Kidney epithelial cell (primary cell): ENCODE measurements around the gene SLC22A2. TPM values are rescaled to one million over a fixed set of nuclear protein-coding genes. Genes with fewer than 3 reads are reported as not detected.

Source experiments
- DNase-seq: peaks from one replicate; pipeline ENCODE4 v3.0.0-alpha.2; 2010; ENCODE audit warnings: low read depth
- H3K27me3 ChIP-seq: 2 replicates; pipeline ENCODE4 v1.6.0; 2011; ENCODE audit warnings: low read length; ENCODE audit not compliant: control insufficient read depth, insufficient read depth
- H3K36me3 ChIP-seq: 2 replicates; pipeline ENCODE4 v1.5.1; 2011; ENCODE audit warnings: low read length; ENCODE audit not compliant: control insufficient read depth, insufficient read depth
- H3K4me3 ChIP-seq: 2 replicates; pipeline ENCODE4 v1.5.1; 2011; ENCODE audit warnings: low read depth, mild to moderate bottlenecking, control low read depth, low read length
- total RNA-seq: library from RNA; depleted of rRNA; stranded (reverse); fragments of >200 nt; gene quantifications from 2 replicates; pipeline ENCODE4 v1.2.3, GENCODE V29; 2015
- TF ChIP-seq, protein P1 (sequence below): IDR thresholded peaks from 2 replicates; pipeline ENCODE4 v1.5.1; 2011; ENCODE audit warnings: mild to moderate bottlenecking, moderate library complexity, low read length, control low read depth, inconsistent platforms; ENCODE audit not compliant: insufficient read depth, poor library complexity, severe bottlenecking

SLC22A2 gene
- total RNA-seq, 1 donor from 2014 or later: 0.04 TPM

- no peaks in the 10 kb centered on the region for H3K36me3 ChIP-seq
- no peak overlapping the region for H3K4me3 ChIP-seq
- TF ChIP-seq, protein P1, sequence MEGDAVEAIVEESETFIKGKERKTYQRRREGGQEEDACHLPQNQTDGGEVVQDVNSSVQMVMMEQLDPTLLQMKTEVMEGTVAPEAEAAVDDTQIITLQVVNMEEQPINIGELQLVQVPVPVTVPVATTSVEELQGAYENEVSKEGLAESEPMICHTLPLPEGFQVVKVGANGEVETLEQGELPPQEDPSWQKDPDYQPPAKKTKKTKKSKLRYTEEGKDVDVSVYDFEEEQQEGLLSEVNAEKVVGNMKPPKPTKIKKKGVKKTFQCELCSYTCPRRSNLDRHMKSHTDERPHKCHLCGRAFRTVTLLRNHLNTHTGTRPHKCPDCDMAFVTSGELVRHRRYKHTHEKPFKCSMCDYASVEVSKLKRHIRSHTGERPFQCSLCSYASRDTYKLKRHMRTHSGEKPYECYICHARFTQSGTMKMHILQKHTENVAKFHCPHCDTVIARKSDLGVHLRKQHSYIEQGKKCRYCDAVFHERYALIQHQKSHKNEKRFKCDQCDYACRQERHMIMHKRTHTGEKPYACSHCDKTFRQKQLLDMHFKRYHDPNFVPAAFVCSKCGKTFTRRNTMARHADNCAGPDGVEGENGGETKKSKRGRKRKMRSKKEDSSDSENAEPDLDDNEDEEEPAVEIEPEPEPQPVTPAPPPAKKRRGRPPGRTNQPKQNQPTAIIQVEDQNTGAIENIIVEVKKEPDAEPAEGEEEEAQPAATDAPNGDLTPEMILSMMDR: no peak
- DNase-seq: no peak
- H3K27me3 ChIP-seq: no peaks in the 10 kb centered on the region
These were observed 68.5 kb downstream of the SLC22A2 start for GRCh38 chr6:160190081-160190480.

DNA sequence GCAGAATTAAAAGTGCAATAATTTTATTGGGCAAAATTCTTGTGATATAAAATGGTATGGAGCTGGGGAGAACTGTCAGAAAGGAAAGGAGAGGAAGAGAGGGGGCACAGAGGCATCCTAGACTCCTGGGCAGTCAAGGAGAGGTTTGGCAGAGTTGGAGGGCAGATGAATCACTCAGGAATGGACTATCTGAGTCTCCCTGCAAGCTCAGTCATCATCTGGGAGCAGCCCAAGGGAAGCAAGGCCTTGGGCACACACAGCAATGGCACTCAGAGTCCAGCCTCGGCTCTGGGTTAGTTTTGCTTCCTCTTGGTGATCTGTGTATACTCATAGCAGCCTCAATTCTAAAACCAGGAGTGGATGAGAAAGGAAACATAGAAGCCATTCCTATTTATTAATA is 69.8 kb downstream of the SLC22A2 start:
- no peaks in the 10 kb centered on the region for H3K36me3 ChIP-seq
- no peak overlapping the region for H3K4me3 ChIP-seq
- TF ChIP-seq, protein P1: no peak
- no peaks in the 10 kb centered on the region for H3K27me3 ChIP-seq
- DNase-seq: no peak

DNA sequence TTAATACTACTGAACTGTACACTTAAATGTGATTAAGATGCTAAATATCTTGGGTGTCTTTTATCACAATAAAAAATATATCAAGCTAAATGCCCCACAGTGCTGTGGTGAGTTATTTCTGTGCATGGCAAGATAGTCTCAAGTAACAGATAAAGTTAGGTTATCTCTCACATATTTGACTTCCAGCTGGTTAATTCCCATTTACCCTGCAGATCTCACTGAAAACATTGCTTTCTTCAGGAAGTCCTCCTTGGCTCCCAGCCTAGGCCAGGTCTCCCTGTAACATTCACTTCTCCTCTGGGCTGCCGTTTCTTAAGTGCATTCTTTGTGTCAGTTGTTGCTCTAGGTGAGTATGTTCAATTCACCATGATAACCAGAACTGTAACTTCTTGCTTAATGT is 77.9 kb downstream of the SLC22A2 start:
- no peaks in the 10 kb centered on the region for H3K36me3 ChIP-seq
- H3K4me3 ChIP-seq: no peak overlapping the region
- TF ChIP-seq, protein P1: no peak
- DNase-seq: no peak
- no peaks in the 10 kb centered on the region for H3K27me3 ChIP-seq

DNA sequence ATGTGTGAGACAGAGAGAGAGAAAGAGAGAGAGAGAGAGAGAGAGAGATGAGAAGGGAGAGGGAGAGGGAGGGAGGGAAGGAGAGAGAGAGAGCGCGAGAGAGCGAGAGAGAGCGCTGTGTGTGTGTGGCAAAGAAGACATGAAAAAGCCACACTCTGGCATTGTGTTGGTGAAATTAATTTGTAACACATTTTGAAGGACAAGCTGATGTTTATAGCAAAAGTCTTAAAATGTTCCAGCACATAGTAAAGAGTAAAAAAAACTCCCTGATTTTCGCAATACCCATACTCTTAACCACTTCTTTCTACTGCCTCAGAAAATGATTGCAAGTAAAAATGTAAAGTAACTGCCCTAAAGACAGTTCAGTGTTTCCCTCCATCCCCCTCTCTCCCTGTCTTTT is 80.3 kb downstream of the SLC22A2 start:
- no peaks in the 10 kb centered on the region for H3K27me3 ChIP-seq
- no peak for DNase-seq
- H3K36me3 ChIP-seq: no peaks in the 10 kb centered on the region
- no peak overlapping the region for H3K4me3 ChIP-seq
- TF ChIP-seq, protein P1: no peak

GRCh38 chr6:160177220-160177619 is 81.4 kb downstream of the SLC22A2 start:
- TF ChIP-seq, protein P1: no peak
- Histone ChIP-seq H3K36me3 (no peaks in the 10 kb centered on the region), H3K27me3 (no peaks in the 10 kb centered on the region), H3K4me3 (no peak overlapping the region)
- no peak for DNase-seq

DNA sequence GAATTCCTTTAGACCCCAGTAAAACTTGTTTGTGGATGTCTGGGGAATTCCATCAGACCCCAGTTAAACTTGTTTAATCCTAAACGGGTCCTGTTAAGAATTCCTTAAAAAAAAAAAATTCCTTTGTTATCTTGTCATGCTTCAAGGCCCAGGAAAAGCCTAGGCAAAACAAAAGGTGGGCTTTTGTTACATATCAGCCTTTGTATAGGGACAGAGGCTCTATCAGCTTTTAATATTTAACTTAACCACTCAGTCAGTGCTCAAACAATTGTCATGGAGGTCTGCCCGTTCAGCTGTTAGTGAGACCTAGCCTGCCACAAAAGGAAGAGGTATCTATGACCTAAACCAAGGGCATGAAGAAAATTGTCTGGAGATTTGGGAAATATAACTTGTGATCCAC is 83.9 kb downstream of the SLC22A2 start:
- no peaks in the 10 kb centered on the region for H3K36me3 ChIP-seq
- no peaks in the 10 kb centered on the region for H3K27me3 ChIP-seq
- H3K4me3 ChIP-seq: no peak overlapping the region
- TF ChIP-seq, protein P1: no peak
- DNase-seq: no peak
